ENCODE data around the gene DUSP21.
"Not testable (repeated sequence)": the region's sequence is repeated elsewhere in the genome, so short reads cannot be mapped to it uniquely, and the experiment has no call there.

The DUSP21 gene

GRCh38 chrX:44843753-44844152 lies at the start of gene DUSP21:
DUSP21 (plus strand) TSS chrX:44844021; CDS start chrX:44844133, 112 bp downstream.
- no peak for DNase-seq (ENCODE audit: low spot score)
- in situ Hi-C loops (cut with MboI; ENCODE audit: low pct_unique_long_range_greater_than_20kb, low sequenced_read_pairs, unreplicated experiment), result no loop called here
- TF ChIP-seq, protein P1, sequence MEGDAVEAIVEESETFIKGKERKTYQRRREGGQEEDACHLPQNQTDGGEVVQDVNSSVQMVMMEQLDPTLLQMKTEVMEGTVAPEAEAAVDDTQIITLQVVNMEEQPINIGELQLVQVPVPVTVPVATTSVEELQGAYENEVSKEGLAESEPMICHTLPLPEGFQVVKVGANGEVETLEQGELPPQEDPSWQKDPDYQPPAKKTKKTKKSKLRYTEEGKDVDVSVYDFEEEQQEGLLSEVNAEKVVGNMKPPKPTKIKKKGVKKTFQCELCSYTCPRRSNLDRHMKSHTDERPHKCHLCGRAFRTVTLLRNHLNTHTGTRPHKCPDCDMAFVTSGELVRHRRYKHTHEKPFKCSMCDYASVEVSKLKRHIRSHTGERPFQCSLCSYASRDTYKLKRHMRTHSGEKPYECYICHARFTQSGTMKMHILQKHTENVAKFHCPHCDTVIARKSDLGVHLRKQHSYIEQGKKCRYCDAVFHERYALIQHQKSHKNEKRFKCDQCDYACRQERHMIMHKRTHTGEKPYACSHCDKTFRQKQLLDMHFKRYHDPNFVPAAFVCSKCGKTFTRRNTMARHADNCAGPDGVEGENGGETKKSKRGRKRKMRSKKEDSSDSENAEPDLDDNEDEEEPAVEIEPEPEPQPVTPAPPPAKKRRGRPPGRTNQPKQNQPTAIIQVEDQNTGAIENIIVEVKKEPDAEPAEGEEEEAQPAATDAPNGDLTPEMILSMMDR (IDR thresholded peaks at IDR 0.05; ENCODE audit: extremely low read depth, insufficient read depth, missing control alignments), result no peak

DNA sequence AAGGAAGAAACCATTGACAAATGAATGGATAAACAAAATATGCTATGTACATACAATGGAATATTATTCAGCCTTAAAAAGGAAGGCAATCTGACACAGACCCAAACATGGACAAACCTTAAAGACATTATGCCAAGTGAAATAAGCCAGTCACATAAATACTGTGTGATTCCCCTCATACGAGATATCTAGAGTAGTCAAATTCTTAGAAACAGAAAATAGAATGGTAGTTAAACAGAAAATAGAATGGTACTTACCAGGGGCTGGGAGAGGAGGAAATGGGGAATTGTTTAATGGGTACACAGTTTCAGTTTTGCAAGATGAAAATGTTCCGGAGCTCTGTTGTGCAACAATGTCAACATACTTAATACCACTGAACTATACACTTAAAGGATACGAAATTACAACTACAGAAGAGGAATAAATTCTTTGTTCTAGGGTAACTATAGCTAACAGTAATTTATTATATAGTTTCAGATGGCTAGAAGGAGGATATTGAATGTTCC lies 47.8 kb upstream of the DUSP21 start:
- DNase-seq (ENCODE audit: low spot score), result no peak
- TF ChIP-seq, protein P1 (IDR thresholded peaks at IDR 0.05; ENCODE audit: extremely low read depth, insufficient read depth, missing control alignments), result no peak

DNA sequence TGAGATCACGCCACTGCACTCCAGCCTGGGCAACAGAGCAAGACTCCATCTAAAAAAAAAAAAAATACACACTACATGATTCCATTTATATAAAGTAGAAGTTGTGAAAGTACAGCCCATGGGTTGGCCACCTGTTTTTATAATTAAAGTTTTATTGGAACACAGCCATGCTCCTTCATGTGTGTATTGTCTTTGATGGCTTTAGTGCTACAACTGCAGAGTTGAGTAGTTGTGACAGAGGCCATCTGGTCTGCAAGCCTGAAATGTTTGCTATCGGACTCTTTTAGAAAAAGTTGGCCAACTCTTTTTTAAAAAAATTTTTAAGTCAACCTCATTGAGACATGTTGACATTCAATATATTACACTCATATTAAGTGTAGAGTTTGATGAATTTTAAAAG lies 41.2 kb upstream of the DUSP21 start:
- TF ChIP-seq, protein P1 (IDR thresholded peaks at IDR 0.05; ENCODE audit: extremely low read depth, insufficient read depth, missing control alignments), result no peak
- no peak for DNase-seq (ENCODE audit: low spot score)
- in situ Hi-C loops (cut with MboI; ENCODE audit: low pct_unique_long_range_greater_than_20kb, low sequenced_read_pairs, unreplicated experiment), result no loop called here

More for the DNA sequence above, 47.8 kb upstream of the DUSP21 start:
- in situ Hi-C loops (cut with MboI; ENCODE audit: low pct_unique_long_range_greater_than_20kb, low sequenced_read_pairs, unreplicated experiment), result no loop called here

DNA sequence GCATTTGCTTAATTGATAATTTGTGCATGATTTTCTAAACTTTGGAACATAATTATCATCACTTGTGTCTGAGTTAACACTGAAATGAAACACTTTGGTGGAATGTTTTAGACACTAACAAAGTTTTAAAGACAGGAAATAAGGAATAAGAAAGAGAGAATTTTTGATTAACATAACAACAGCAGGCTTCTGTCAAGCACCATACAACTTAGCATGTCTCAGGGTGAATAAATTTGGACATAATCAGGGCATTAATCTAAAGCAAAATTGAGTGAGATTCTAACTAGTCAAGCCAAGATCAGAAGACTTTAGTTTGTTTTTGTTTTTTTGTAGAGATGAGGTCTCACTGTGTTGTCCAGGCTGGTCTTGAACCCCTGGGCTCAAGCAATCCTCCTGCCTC lies 28.1 kb upstream of the DUSP21 start:
- no peak for DNase-seq (ENCODE audit: low spot score)
- TF ChIP-seq, protein P1 (IDR thresholded peaks at IDR 0.05; ENCODE audit: extremely low read depth, insufficient read depth, missing control alignments), result no peak
- in situ Hi-C loops (cut with MboI; ENCODE audit: low pct_unique_long_range_greater_than_20kb, low sequenced_read_pairs, unreplicated experiment), result no loop called here

DNA sequence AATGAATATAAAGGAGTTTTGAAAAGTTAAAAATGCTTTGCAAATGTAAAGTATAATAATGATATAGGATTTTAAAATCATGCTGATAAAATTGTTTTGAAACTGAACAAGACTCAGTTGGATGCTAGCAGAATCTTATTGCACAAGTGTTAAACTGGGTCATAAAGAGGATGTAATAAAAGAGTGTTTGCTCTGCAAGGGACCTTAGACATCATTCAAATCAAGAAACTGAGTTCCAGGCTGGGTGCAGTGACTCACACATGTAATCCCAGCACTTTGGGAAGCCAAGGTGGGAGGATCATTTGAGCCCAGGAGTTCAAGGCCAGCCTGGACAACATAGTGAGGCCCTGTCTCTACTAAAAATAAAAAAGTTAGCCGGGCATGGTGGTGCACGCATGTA lies 27.5 kb upstream of the DUSP21 start:
- DNase-seq (ENCODE audit: low spot score), result no peak
- in situ Hi-C loops (cut with MboI; ENCODE audit: low pct_unique_long_range_greater_than_20kb, low sequenced_read_pairs, unreplicated experiment), result no loop called here
- TF ChIP-seq, protein P1 (IDR thresholded peaks at IDR 0.05; ENCODE audit: extremely low read depth, insufficient read depth, missing control alignments), result no peak

DNA sequence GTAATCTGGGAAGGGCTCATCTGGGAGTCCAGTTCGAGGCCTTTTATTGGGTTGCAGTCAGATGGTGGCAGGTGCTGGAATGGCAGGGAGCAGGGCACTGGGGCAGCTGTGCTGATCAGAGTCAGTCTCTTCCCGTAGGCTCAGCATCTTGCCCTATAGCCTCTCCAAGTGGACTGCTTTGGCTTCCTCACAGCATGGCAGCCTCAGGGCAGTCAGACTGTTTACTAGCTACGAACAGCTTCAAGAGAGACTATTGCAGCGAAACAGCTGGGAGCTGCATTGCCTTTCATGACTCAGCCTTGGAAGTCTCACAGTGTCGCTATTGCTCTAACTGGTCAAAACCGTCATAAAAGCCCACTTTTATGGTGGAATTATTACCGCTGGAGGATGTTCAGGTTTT lies 26.8 kb upstream of the DUSP21 start:
- TF ChIP-seq, protein P1 (IDR thresholded peaks at IDR 0.05; ENCODE audit: extremely low read depth, insufficient read depth, missing control alignments), result no peak
- DNase-seq (ENCODE audit: low spot score), result no peak
- in situ Hi-C loops (cut with MboI; ENCODE audit: low pct_unique_long_range_greater_than_20kb, low sequenced_read_pairs, unreplicated experiment), result no loop called here

DNA sequence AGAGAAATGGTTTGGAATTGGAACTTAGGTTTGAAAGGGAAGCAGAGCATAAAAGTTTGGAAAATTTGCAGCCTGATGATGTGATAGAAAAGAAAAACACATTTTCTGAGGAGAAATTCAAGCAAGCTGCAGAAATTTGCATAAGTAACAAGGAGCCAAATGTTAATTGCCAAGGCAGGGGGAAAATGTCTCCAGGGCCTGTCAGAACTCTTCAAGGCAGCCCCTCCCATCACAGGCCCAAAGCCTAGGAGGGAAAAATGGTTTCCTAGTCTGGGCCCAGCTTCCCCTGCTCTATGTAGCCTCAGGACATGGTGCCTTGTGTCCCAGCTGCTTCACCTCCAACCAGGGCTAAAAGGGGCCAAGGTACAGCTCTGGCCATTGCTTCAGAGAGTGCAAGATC lies 21.2 kb upstream of the DUSP21 start:
- DNase-seq (ENCODE audit: low spot score), result no peak
- in situ Hi-C loops (cut with MboI; ENCODE audit: low pct_unique_long_range_greater_than_20kb, low sequenced_read_pairs, unreplicated experiment), result no loop called here
- TF ChIP-seq, protein P1 (IDR thresholded peaks at IDR 0.05; ENCODE audit: extremely low read depth, insufficient read depth, missing control alignments), result no peak

DNA sequence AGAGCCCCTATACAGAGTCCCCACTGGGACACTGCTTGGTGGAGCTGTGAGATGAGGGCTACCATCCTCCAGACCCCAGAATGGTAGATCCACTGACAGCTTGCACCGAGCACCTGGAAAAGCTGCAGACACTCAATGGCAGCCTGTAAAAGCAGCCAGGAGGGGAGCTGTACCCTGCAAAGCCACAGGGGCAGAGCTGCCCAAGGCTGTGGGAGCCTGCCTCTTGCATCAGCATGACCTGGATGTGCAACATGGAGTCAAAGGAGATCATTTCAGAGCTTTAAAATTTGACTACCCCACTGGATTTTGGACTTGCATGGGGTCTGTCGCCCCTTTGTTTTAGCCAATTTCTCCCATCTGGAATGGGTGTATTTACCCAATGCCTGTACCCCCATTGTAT lies 20.6 kb upstream of the DUSP21 start:
- DNase-seq (ENCODE audit: low spot score); in situ Hi-C loops (cut with MboI; ENCODE audit: low pct_unique_long_range_greater_than_20kb, low sequenced_read_pairs, unreplicated experiment): not testable (repeated sequence)

All from GM13977 (cell line).